ENCODE results near the gene HYI. TPM values are rescaled to one million over a fixed set of nuclear protein-coding genes. Genes with fewer than 3 reads are reported as not detected.
"Not testable (repeated sequence)": the region's sequence is repeated elsewhere in the genome, so short reads cannot be mapped to it uniquely, and the experiment has no call there.

Gene HYI
- total and polyA plus RNA-seq, 7 donors, result 7.4 to 21.4 (median 12.2) TPM

- TF ChIP-seq CTCF (IDR thresholded peaks at IDR 0.05), result no peak
- Histone ChIP-seq H3K4me1 (no peaks in the 10 kb centered on the region), H3K36me3 (ENCODE audit: insufficient read depth in 1 of 2, low read depth in 1 of 2) (peaks cover 6 to 93% of the 10 kb centered on the region in 2 donors), H3K4me3 (no peak overlapping the region), H3K27ac (no peak overlapping the region), H3K9me3 (no peaks in the 10 kb centered on the region), H3K27me3 (ENCODE audit: insufficient read depth in 3 of 3, low read length in 2 of 3) (no peaks in the 10 kb centered on the region)
- 93 to 97% (median 93%) methylated on average over 13 of the region's 13 CpGs for WGBS, 3 donors
- intact Hi-C loops (cut with DNase I), result loop anchor here in 1 of 2 donors (5.0 kb wide), 1 partner anchor 193 kb away; no protein-coding TSS in a partner anchor
- ATAC-seq (no peak), DNase-seq (no peak)
Observed at GRCh38 chr1:43419627-43420425, 33.9 kb downstream of the HYI start.

GRCh38 chr1:43418858-43419257 lies 34.9 kb downstream of the HYI start:
- Histone ChIP-seq H3K9me3 (no peaks in the 10 kb centered on the region), H3K4me1 (no peaks in the 10 kb centered on the region), H3K27ac (no peak overlapping the region), H3K4me3 (no peak overlapping the region), H3K36me3 (ENCODE audit: insufficient read depth in 1 of 2, low read depth in 1 of 2) (peaks cover 4 to 84% of the 10 kb centered on the region in 2 donors), H3K27me3 (ENCODE audit: insufficient read depth in 3 of 3, low read length in 2 of 3) (no peaks in the 10 kb centered on the region)
- no peak for TF ChIP-seq CTCF (IDR thresholded peaks at IDR 0.05)
- ATAC-seq (no peak), DNase-seq (no peak)
- WGBS, 3 donors, result 88 to 93% (median 90%) methylated on average over 4 of the region's 4 CpGs
- intact Hi-C loops (cut with DNase I), result loop anchor here in 1 of 2 donors (5.0 kb wide), 1 partner anchor 192 kb away; no protein-coding TSS in a partner anchor

GRCh38 chr1:43415901-43416300 lies 37.8 kb downstream of the HYI start:
- TF ChIP-seq CTCF (IDR thresholded peaks at IDR 0.05), result no peak
- DNase-seq (no peak), ATAC-seq (no peak)
- H3K36me3 ChIP-seq (ENCODE audit: insufficient read depth in 1 of 2, low read depth in 1 of 2), result peaks cover 8 to 79% of the 10 kb centered on the region in 2 donors
- no peak overlapping the region for H3K27ac ChIP-seq
- no peak overlapping the region for H3K4me3 ChIP-seq
- no peaks in the 10 kb centered on the region for H3K27me3 ChIP-seq (ENCODE audit: insufficient read depth in 3 of 3, low read length in 2 of 3)
- 71 to 81% (median 76%) methylated on average over 5 of the region's 5 CpGs for WGBS, 3 donors
- H3K4me1 ChIP-seq, result no peaks in the 10 kb centered on the region
- H3K9me3 ChIP-seq, result no peaks in the 10 kb centered on the region
- intact Hi-C loops (cut with DNase I), result loop anchor here (2.0 to 5.0 kb wide), 2 partner anchors 187 to 189 kb away; no protein-coding TSS in a partner anchor

- peak; percentile 59 for TF ChIP-seq CTCF (IDR thresholded peaks at IDR 0.05)
- peak in 1 of 2 donors; percentile 48 for DNase-seq
Observed at GRCh38 chr1:43414634-43415223, 39.0 kb downstream of the HYI start.

GRCh38 chr1:43413426-43413825 lies 40.3 kb downstream of the HYI start:
- H3K27ac ChIP-seq; intact Hi-C loops (cut with DNase I); H3K27me3 ChIP-seq (ENCODE audit: insufficient read depth in 3 of 3, low read length in 2 of 3); DNase-seq; H3K9me3 ChIP-seq; H3K4me3 ChIP-seq; H3K4me1 ChIP-seq; ATAC-seq: not testable (repeated sequence)
- peaks cover 8 to 78% of the 10 kb centered on the region in 2 donors for H3K36me3 ChIP-seq (ENCODE audit: insufficient read depth in 1 of 2, low read depth in 1 of 2)
- WGBS, 3 donors, result 97 to 100% (median 97%) methylated on average over 1 of the region's 1 CpG

More at GRCh38 chr1:43414634-43415223, 39.0 kb downstream of the HYI start:
- Histone ChIP-seq H3K27ac (no peak overlapping the region), H3K4me3 (no peak overlapping the region), H3K27me3 (ENCODE audit: insufficient read depth in 3 of 3, low read length in 2 of 3) (no peaks in the 10 kb centered on the region), H3K36me3 (ENCODE audit: insufficient read depth in 1 of 2, low read depth in 1 of 2) (peaks cover 8 to 78% of the 10 kb centered on the region in 2 donors), H3K4me1 (no peaks in the 10 kb centered on the region), H3K9me3 (no peaks in the 10 kb centered on the region)
- ATAC-seq, result peak; percentile 68 to 89 (median 82)
- 82 to 89% (median 87%) methylated on average over 5 of the region's 5 CpGs for WGBS, 3 donors
- intact Hi-C loops (cut with DNase I), result loop anchor here (2.0 to 5.0 kb wide), 2 partner anchors 186 to 187 kb away; no protein-coding TSS in a partner anchor
